Measurements from ENCODE around the gene CDRT4.

DNA sequence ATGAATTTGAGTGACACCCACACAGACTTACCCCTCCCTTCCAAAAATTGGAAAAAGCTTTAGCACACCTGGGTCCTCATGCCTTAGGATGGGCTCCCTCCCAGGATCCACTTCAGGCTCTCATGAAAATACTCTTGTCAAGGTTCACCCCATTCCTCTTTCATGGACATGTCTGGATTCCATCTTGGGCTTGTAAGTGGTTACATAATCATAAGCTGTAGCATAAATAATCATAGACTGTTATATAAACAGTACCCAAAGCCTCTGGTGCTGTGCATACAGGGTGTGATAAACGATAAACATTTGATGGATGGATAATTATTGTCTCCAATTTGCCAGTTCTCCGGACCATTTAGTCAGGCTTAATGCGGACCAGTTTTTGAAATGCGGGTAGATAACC, 72.3 kb downstream of the CDRT4 start:
- TF ChIP-seq, protein P1, sequence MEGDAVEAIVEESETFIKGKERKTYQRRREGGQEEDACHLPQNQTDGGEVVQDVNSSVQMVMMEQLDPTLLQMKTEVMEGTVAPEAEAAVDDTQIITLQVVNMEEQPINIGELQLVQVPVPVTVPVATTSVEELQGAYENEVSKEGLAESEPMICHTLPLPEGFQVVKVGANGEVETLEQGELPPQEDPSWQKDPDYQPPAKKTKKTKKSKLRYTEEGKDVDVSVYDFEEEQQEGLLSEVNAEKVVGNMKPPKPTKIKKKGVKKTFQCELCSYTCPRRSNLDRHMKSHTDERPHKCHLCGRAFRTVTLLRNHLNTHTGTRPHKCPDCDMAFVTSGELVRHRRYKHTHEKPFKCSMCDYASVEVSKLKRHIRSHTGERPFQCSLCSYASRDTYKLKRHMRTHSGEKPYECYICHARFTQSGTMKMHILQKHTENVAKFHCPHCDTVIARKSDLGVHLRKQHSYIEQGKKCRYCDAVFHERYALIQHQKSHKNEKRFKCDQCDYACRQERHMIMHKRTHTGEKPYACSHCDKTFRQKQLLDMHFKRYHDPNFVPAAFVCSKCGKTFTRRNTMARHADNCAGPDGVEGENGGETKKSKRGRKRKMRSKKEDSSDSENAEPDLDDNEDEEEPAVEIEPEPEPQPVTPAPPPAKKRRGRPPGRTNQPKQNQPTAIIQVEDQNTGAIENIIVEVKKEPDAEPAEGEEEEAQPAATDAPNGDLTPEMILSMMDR (IDR thresholded peaks at IDR 0.05; ENCODE audit: insufficient read depth, low read length, poor library complexity, severe bottlenecking), result no peak
- TF ChIP-seq EZH2phosphoT487 (conservative IDR thresholded peaks at IDR 0.05; ENCODE audit: low read length), result no peak
